Astrocyte (in vitro differentiated cells and primary cell): ENCODE data around the gene SEC11A. TPM values are rescaled to one million over a fixed set of nuclear protein-coding genes. Genes with fewer than 3 reads are reported as not detected.
A peak's percentile ranks its signal among the peaks of the same experiment; 100 is the strongest.

Source experiments
- DNase-seq: peaks from one replicate; pipeline ENCODE4 v3.0.0-alpha.2; 2010; ENCODE audit warnings: low read depth
- FAIRE-seq: peaks from 2 replicates; lab custom pipeline; 2011; peaks lifted over from hg19 to GRCh38; lab: Jason Lieb, UNC
- H2AFZ ChIP-seq: 2 replicates; pipeline ENCODE4 v1.6.0; 2012; ENCODE audit warnings: low read depth, low read length, inconsistent platforms
- H3K27ac ChIP-seq: 2 replicates; pipeline ENCODE4 v1.5.1; 2011; ENCODE audit warnings: low read depth, low read length, inconsistent platforms
- H3K27me3 ChIP-seq: 2 replicates; pipeline ENCODE4 v1.6.0; 2011; ENCODE audit warnings: low read length, inconsistent platforms; ENCODE audit not compliant: insufficient read depth
- H3K36me3 ChIP-seq: 2 replicates; pipeline ENCODE4 v1.5.1; 2011; ENCODE audit warnings: low read length, inconsistent platforms; ENCODE audit not compliant: insufficient read depth
- H3K4me1 ChIP-seq: 2 replicates; pipeline ENCODE4 v1.5.1; 2011; ENCODE audit warnings: low read length, inconsistent platforms; ENCODE audit not compliant: insufficient read depth
- H3K4me2 ChIP-seq: 2 replicates; pipeline ENCODE4 v1.6.0; 2012; ENCODE audit warnings: low read length, inconsistent platforms
- H3K4me3 ChIP-seq: 2 replicates; pipeline ENCODE4 v1.5.1; 2011; ENCODE audit warnings: low read depth, mild to moderate bottlenecking, low read length, inconsistent platforms; ENCODE audit not compliant: insufficient read depth
- H3K79me2 ChIP-seq: 2 replicates; pipeline ENCODE4 v1.6.0; 2012; ENCODE audit warnings: mild to moderate bottlenecking, low read length, inconsistent platforms; ENCODE audit not compliant: insufficient read depth
- H3K9ac ChIP-seq: 2 replicates; pipeline ENCODE4 v1.6.0; 2012; ENCODE audit warnings: mild to moderate bottlenecking, low read length, inconsistent platforms
- H3K9me3 ChIP-seq: 2 replicates; pipeline ENCODE4 v1.5.1; 2012; ENCODE audit warnings: low read depth, mild to moderate bottlenecking, low read length, inconsistent platforms; ENCODE audit not compliant: insufficient read depth
- H4K20me1 ChIP-seq: 2 replicates; pipeline ENCODE4 v1.6.0; 2012; ENCODE audit warnings: low read length, inconsistent platforms; ENCODE audit not compliant: insufficient read depth
- H3K27ac Mint-ChIP-seq: one replicate; pipeline ENCODE4 v1.8.0; 2021; ENCODE audit warnings: mild to moderate bottlenecking, mixed read lengths; ENCODE audit not compliant: unreplicated experiment
- H3K27me3 Mint-ChIP-seq: one replicate; pipeline ENCODE4 v1.8.0; 2021; ENCODE audit warnings: low read depth, mixed read lengths; ENCODE audit not compliant: unreplicated experiment
- H3K36me3 Mint-ChIP-seq: one replicate; pipeline ENCODE4 v1.8.0; 2021; ENCODE audit warnings: low read depth, mixed read lengths; ENCODE audit not compliant: unreplicated experiment
- H3K4me1 Mint-ChIP-seq: one replicate; pipeline ENCODE4 v1.8.0; 2021; ENCODE audit warnings: low read depth, mixed read lengths; ENCODE audit not compliant: unreplicated experiment
- H3K4me3 Mint-ChIP-seq: one replicate; pipeline ENCODE4 v1.8.0; 2021; ENCODE audit warnings: mild to moderate bottlenecking, moderate library complexity, mixed read lengths; ENCODE audit not compliant: unreplicated experiment
- H3K9me3 Mint-ChIP-seq: one replicate; pipeline ENCODE4 v1.8.0; 2021; ENCODE audit warnings: mild to moderate bottlenecking, mixed read lengths; ENCODE audit not compliant: unreplicated experiment
- CTCF ChIP-seq: IDR thresholded peaks from 2 replicates; pipeline ENCODE4 v1.5.1; 2011; ENCODE audit warnings: low read depth, mild to moderate bottlenecking, inconsistent platforms, low read length, moderate library complexity; ENCODE audit not compliant: insufficient read depth
- EZH2 ChIP-seq: IDR thresholded peaks from 2 replicates; pipeline ENCODE4 v1.6.1; 2012; ENCODE audit warnings: mild to moderate bottlenecking, low read length, inconsistent platforms; ENCODE audit not compliant: insufficient read depth
- total RNA-seq: library from RNA; stranded (reverse); gene quantifications from 2 replicates; pipeline ENCODE4 v1.2.1, GENCODE V29; 2021

Gene SEC11A
- total RNA-seq, 1 donor from 2014 or later, result 198 TPM

GRCh38 chr15:84702961-84703482 is 12.9 kb downstream of the SEC11A start:
- no peak overlapping the region for H3K27ac Mint-ChIP-seq
- Histone ChIP-seq H3K36me3 (no peaks in the 10 kb centered on the region), H3K9ac (no peak overlapping the region), H3K27ac (no peak overlapping the region), H3K4me1 (peaks cover 4% of the 10 kb centered on the region), H4K20me1 (peaks cover 82% of the 10 kb centered on the region), H3K4me3 (no peak overlapping the region), H3K27me3 (no peaks in the 10 kb centered on the region), H3K9me3 (no peaks in the 10 kb centered on the region), H3K79me2 (peaks cover 96% of the 10 kb centered on the region), H3K4me2 (no peak overlapping the region), H2AFZ (no peak overlapping the region)
- H3K36me3 Mint-ChIP-seq, result peaks cover 1% of the 10 kb centered on the region
- H3K4me3 Mint-ChIP-seq, result no peak overlapping the region
- TF ChIP-seq EZH2 (no peak), CTCF (no peak)
- DNase-seq (peak; percentile 39), FAIRE-seq (no peak)
- H3K9me3 Mint-ChIP-seq, result no peaks in the 10 kb centered on the region
- H3K27me3 Mint-ChIP-seq, result no peaks in the 10 kb centered on the region
- peaks cover 27% of the 10 kb centered on the region for H3K4me1 Mint-ChIP-seq

- Histone ChIP-seq H3K4me1 (peaks cover 4% of the 10 kb centered on the region), H3K27ac (no peak overlapping the region), H3K9me3 (no peaks in the 10 kb centered on the region), H3K27me3 (no peaks in the 10 kb centered on the region), H3K4me3 (no peak overlapping the region), H2AFZ (no peak overlapping the region), H3K36me3 (no peaks in the 10 kb centered on the region), H3K79me2 (peaks cover 98% of the 10 kb centered on the region), H3K9ac (no peak overlapping the region), H3K4me2 (no peak overlapping the region), H4K20me1 (peaks cover 72% of the 10 kb centered on the region)
- H3K27me3 Mint-ChIP-seq, result no peaks in the 10 kb centered on the region
- peaks cover 1% of the 10 kb centered on the region for H3K36me3 Mint-ChIP-seq
- TF ChIP-seq CTCF, result no peak
- no peak for TF ChIP-seq EZH2
- DNase-seq, result no peak
- no peak for FAIRE-seq
- no peaks in the 10 kb centered on the region for H3K9me3 Mint-ChIP-seq
- no peak overlapping the region for H3K4me3 Mint-ChIP-seq
- no peak overlapping the region for H3K27ac Mint-ChIP-seq
- peaks cover 23% of the 10 kb centered on the region for H3K4me1 Mint-ChIP-seq
Measured at GRCh38 chr15:84699538-84700191, 16.3 kb downstream of the SEC11A start.
